ENCODE data around the gene VRK2.
"Not testable (repeated sequence)": the region's sequence is repeated elsewhere in the genome, so short reads cannot be mapped to it uniquely, and the experiment has no call there.

VRK2 gene

DNA sequence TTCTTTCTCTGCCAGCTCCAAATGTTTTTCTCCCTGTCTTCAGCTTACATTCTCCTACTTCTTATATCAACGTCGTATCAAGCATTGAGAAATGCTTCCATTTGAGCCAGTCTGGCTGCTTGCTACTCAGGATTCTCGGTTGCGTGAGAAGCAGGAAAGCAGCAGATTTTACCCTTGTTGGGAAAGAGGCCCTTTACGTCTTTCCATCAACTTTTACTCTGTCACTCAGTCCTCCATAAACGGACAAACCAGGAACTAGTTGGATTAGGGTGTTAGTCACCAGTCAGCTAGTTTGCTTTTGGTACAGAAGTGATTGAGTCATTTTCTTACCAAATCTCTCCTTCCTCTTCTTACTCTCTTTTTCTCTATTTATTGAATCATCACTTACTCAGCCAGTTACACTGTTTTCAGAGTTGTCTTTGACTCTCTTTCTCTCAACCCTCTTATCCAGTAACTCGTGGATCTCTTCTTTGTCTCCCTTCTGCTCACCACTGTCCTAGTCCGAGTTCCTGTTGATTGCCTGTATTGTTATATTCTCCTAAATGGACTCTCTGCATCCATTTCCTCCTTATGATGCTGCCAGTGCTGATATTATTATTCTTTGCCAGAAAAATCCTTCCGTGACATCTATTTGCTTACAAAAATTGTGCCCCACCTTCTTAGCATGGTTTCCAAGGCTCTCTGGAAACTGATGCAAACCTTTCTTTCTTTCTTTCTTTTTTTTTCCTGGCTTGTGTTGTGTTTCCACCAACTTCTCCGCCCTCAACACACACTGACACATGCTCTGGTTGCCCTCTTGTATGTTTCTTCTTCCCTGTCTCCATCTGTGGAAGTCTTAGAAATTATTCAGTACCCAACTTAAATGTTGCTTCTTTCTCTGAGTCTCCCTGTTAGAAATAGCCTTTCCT, 61.5 kb downstream of the VRK2 start:
- no peak for DNase-seq (ENCODE audit: low read depth in 2 of 2)

DNA sequence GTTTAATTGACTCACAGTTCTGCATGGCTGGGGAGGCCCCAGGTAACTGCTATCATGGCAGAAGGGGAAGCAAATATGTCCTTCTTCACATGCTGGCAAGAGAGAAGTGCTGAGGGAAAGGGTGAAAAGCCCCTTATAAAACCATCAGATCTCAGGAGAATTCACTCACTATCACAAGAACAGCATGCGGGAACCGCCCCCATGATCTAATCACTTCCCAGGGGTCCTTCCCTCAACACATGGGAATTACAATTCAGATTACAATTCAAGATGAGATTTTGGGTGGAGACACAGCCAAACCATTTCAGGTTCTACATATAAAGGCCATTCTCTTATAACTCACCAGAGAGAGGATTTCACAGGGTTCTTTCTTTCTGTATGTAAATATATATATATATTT, 62.9 kb downstream of the VRK2 start:
- DNase-seq (ENCODE audit: low read depth in 2 of 2): no peak

DNA sequence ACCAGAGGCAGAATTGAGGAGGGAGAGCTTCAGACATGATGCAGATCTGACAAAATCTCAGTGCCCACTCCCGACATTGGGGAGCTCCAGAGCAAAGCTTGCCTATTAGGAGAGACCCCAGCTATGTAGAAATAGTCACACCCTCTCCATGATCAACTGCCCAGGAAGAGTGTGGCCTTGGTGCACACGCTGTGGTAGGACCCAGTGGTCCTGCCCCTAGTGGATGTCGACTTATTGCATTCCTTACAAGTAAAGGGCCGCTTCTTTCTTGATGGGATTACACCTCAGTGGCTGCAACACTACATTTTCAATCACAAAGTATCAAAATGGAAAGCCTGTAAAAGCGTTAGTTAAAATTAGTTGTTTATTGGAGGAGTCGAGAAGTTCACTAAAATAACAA, 64.2 kb downstream of the VRK2 start:
- DNase-seq (ENCODE audit: low read depth in 2 of 2): no peak

DNA sequence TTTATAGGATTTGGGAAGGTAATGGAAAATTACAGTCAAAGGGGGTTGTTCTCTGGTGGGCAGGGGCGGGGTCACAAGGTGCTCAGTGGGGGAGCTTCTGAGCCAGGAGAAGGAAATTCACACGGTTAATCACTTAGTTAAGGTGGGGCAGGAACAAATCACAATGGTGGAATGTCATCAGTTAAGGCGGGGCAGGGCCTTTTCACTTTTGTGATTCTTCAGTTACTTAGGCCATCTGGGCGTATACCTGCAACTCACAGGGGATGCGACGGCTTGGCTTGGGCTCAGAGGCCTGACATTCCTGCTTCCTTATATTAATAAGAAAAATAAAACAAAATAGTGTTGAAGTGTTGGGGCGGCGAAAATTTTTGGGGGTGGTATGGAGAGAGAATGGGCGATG, 67.0 kb downstream of the VRK2 start:
- not testable (repeated sequence) for DNase-seq (ENCODE audit: low read depth in 2 of 2)

DNA sequence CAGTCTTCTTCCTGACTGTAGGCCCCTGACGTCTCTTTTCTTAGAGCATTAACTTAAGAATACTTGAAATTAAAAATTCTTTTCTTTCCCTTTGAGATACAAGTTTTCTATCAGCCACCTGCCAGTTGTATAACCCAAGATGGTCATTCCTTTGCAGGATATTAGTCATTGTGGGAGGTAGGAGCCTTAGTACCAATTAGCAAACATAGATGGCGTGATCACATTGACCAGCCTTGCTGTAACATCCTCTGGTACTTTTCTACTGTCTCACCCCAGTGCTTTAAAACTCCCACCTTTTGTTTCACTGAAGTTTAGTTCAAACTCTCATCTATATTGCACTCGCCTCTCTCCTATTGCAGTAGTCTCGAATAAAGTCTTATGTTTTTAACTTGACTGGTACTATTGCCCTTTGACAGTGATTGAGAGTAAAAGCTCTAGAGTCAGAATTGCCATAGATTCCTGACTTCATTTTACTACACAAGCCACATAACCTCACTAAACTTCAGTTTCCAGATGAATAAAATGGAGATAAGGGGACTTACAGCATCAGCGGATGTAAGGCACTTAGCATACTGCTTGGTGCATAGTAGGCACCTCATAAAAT, 74.1 kb downstream of the VRK2 start:
- DNase-seq (ENCODE audit: low read depth in 2 of 2): no peak

DNA sequence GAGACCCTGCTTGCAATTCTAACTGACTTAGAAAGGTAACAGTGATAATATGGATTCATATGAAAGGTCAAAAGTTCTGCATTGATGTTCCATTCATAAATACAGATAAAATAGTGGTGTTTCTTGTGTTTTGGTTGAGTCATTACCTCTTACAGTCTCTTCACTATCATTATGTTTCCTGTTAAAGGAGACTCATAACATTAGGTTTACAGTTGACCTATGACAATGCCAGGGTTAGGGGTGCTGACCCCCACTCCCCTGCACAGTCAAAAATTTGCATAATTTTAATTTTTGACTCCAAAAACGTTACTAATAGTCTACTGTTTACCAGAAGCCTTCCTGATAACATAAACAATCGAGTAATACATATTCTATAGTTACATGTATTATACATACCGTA, 75.4 kb downstream of the VRK2 start:
- DNase-seq (ENCODE audit: low read depth in 2 of 2): no peak

DNA sequence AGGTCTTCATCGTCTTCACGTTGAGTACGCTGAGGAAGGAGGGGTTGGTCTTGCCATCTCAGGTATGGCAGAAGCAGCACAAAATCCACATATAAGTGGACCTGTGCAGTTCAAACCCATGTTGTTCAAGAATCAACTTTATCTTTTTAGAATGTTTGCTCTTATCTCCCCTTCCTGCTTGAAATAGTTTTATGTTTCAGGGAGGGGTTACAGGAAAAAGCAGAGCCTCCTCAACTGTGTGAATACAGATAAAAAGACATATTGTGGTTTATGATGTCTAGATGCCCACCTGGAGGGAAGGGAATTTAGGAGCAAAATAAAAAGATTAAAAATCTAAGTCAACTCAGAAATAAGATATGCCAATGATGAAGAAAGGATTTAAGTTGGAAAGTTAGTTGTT, 75.9 kb downstream of the VRK2 start:
- DNase-seq (ENCODE audit: low read depth in 2 of 2): no peak

DNA sequence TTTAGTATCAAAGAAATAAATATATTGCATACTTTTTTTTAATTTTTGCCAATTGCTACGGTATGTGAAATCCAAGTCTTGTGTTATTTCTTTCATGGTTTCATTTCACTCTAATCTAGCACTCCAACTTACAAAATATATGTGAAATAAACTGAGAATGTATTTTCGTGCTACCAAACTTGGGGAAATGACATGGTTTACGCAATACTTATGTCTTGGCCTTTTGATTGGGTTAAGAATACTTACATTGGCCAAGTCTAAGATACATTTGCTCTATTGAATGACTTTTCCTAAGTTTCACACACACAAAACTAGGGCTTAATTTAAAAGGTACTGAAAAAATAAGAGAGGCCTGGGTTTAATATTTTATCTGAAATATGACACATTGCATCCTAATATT, 80.5 kb downstream of the VRK2 start:
- no peak for DNase-seq (ENCODE audit: low read depth in 2 of 2)

DNA sequence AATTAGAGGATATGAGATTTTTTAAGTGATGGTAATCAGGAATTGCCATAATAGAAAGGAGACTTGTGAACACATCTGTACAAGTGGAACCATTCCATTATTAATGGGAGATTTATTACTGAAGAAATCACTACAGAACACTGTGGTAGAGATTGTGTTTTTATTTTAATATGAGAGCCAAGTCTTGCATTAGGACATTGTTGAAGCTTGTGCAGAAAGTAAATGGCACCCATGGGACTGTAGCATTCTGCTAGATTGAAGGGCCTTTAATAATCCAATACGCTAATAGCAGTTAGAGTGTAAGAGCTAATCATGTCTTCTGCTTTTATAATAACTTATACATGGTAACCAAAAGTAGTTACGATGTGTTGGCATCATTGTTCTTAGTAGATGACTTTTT, 83.6 kb downstream of the VRK2 start:
- no peak for DNase-seq (ENCODE audit: low read depth in 2 of 2)

DNA sequence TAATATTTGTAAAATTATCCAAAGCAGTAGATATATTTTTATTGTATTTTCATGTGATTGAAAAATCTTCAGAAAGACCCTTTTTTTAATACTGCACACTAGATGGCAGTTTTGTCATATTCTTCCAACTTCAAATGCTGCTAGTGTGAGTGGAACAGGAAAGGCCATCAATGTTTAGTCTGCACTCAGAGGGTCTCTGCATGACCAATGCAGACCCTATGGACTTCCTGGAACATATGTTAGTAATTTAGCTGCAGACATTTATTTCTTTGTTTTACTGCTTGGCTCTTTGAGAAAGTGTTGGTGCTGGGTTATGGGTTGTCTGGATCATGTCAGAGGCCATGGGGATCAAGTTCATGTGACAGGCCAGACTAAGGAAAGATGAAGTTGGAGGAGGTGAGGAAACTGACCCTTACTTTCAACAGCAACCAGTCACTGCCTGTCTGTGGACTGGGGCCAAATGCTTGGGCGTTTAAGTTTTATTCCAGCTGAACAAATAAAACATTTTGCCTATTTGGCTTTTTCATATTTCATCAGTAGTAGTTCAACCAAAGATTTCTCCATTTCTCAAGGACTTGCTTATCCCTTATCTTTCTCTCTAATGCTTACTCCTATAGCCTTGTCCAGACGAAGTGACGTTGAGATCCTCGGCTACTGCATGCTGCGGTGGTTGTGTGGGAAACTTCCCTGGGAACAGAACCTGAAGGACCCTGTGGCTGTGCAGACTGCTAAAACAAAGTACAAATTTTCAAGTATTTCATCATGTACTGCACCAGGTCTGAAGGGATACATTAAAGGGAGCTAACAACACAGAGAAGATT, 84.8 kb downstream of the VRK2 start:
- no peak for DNase-seq (ENCODE audit: low read depth in 2 of 2)

DNA sequence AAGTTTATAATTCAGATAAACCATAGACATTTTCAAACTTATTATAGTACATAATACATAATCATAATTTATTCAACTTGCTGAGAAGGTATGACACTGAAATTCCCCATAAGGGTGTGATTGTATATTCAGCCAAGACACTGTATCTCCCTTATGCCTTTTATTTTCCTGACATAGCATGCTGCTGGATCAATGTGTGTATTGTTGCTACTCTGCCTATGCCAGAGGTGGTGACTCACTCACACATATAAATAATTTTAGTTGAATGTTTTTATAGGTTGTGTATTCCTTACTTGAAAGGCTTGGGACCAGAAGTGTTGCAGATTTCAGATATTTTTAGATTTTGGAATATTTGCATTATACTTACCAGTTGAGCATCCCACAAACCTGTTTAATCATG, 86.8 kb downstream of the VRK2 start:
- DNase-seq (ENCODE audit: low read depth in 2 of 2): no peak

DNA sequence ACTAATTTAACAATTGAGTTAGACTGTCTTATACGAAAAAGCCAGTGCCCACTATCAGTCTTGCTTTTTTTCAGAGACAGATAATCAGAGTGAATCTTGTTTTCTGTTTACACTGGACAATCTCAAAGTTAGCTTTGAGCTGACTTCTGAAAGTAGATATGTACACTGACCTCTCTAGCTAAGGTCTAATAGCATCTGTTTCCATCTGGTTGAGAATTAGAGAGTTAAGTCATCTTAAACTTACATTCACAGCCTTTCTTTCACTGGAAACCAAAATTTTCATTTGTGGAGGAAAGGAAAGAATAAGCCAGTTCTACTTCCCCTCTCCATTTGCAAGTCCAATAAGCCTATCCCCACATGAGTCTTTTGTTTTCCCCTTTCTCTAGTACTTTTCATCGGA, 89.3 kb downstream of the VRK2 start:
- DNase-seq (ENCODE audit: low read depth in 2 of 2): no peak

DNA sequence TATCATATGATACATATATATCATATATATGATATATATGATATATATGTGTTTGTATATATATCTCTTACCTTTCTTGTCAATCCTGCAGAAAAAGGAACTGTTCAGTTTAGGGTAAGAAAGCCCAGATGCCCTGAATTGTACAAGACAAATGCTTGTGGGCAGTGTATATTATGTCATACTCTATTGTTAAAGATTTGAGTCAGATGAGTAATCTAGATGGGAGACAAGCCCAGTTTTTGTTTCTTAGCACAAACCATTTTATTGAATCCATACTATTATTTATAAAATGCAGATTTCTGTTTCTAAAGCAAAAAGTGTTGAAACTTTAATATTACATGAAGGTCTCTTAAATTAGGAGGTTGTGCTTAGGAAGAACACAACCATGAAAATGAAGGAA, 90.6 kb downstream of the VRK2 start:
- DNase-seq (ENCODE audit: low read depth in 2 of 2): no peak

DNA sequence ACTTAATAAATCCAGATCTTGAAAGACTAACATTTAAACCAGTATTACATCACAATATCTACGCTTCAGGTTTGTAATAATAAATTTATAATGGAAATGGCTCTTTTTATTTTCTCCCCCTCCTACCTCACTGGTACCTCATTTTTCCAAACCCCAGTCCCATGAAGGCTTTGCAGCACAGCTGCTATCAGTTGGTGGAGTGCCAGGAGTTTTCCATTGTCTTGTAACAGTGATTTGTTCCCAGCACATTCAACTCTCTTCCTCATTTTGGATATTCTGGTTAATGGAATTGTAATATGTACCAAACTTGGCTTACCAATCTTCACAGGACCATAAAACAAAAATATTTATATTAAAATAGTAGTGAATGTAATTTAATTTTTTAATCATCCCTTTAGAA, 91.2 kb downstream of the VRK2 start:
- no peak for DNase-seq (ENCODE audit: low read depth in 2 of 2)

DNA sequence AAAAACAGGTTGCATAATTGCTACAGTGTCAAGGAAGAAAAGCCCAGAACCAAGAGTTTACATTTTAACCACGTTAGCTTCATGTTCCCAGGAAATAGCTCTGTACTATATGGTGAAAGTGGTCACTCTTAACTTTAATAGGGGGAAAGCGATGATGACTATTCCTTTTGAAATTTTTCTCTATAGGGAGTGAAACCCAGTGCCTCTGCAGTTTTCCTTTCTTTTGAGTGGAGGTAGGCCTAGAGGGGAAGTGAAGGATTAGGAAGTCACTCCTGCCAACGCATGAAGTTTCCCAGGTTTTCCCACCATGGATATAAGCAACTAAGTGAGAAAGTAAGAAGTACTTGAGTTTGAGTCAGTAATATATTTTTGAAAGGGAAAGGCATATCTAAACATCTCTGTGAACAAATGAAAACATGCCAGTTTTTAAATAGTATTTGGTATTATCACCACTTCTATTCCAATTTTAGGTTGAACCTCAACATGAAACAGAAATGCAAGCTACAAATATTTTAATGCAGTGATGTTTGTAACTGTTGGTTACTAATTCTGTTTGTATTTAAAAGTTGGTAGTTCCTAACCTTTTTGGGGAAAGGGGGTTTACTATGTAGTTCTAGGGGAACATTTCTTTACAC, 91.9 kb downstream of the VRK2 start:
- DNase-seq (ENCODE audit: low read depth in 2 of 2): no peak

DNA sequence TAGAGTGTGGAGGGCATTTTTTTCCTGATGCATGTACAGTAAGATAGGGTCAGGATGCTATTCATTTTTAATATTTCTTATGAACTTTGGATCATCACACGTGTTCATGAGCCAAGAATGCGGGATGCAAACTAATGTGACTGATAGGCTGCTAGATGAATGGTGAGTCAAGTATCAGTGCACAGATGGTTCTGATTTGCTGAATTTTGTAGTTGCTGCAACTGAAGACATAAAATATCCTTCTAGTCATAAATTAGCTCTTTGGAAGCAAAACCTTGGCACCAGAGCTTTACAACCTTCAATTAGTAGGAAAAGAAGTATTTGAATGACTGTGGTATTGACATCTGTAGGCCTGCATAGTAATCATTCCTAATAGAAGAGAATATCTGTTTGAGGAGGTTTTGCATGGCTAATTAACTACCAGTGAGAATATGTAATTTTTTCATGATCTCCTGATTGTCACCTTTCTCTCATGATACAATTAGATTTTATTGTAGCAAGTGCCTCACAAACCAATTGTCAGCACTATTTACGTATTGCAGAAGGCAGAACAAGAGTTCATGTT, 94.0 kb downstream of the VRK2 start:
- DNase-seq (ENCODE audit: low read depth in 2 of 2): no peak

DNA sequence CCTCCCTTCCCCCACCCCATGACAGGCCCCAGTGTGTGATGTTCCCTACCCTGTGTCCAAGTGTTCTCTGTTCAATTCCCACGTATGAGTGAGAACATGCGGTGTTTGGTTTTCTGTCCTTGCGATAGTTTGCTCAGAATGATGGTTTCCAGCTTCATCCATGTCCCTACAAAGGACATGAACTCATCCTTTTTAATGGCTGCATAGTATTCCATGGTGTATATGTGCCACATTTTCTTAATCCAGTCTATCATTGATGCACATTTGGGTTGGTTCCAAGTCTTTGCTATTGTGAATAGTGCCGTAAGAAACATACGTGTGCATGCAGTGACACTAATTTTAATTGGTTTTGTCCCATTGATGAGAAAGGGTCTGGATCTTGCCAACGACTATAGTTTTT, 99.2 kb downstream of the VRK2 start:
- DNase-seq (ENCODE audit: low read depth in 2 of 2): not testable (repeated sequence)

DNA sequence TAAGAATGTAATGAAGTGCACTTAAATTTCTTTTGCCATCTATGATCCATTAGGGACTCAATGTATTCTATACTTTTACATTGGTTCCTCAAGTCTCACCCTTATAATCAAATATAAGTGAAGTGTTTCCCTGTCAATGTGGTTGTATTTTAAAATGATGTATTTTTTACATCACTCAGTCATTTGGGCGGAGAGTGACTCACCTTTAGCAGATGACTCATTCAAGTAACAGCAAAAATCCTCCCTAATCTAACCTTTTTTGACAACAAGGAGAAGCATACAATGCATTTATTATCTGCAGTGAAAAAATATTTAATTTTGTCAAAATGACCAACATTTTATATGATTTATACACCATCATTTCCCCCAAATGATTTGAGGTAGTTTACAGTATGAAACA, 100.1 kb downstream of the VRK2 start:
- DNase-seq (ENCODE audit: low read depth in 2 of 2): no peak

DNA sequence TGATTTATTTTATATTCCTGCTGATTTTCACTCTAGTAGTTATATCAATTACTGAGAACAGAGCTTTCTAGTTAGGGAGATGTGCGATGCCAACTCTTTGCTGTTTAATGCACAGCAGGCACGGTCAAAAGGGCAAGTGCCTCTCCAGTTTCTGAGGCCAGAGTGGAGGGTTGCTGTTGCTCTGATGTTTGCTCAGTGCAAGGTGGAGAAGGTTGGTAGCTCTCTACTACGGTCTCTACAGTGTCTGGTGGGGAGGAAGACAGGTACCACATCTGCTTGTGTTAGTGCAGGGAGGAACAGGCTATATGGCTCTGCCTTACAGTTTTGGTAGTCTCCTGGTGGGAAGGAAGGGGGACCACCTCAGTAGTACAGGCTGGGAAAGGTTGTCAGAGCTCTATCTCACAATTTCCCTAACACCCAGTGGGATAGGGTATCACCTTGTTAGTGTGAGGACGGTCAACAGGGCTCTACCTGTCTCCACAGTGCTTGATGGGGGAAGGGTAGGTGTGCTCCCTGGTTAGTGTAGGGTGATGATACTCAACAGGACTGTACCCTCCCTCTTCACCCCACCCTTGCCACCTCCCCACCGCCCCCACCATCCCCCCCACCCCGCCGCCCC, 108.7 kb downstream of the VRK2 start:
- DNase-seq (ENCODE audit: low read depth in 2 of 2): no peak

DNA sequence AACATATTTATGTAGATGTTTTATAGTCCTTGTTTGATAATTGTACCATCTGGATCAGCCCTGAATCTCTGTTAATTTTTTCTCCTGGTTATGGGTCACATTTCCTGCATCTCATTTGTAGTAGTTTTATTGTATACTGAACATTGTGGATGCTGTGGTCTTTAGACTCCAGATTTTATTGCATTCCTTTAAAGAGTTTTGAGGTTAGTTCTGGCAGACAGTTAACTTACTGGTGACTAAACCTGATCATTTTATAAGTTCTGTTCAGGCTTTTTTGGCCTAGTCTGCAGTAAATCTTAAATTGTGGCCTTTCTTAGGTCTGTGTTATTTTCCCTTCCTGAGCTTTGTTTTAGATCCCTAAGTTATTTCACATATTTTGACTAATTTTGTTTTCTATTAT, 110.2 kb downstream of the VRK2 start:
- no peak for DNase-seq (ENCODE audit: low read depth in 2 of 2)

DNA sequence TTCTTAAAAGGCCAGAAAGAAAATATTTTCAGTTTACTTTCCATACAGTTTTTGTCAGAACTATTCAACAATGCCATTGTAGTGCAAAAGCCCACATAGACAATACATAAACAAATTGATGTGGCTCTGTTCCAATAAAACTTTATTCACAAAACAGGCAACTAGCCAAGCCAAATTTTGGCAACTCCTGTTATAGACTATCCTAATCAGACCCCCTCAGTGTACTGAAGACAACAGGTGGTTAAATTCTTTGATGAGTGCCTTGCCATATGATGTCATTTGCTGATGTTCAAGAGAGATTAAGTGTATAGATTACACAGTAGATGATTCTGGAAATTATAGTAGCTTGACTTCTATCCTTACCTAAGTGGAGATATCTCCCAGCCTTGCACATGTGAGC, 111.1 kb downstream of the VRK2 start:
- DNase-seq (ENCODE audit: low read depth in 2 of 2): no peak
